ENCODE measurements around the gene LAMC3.

Gene LAMC3

DNA sequence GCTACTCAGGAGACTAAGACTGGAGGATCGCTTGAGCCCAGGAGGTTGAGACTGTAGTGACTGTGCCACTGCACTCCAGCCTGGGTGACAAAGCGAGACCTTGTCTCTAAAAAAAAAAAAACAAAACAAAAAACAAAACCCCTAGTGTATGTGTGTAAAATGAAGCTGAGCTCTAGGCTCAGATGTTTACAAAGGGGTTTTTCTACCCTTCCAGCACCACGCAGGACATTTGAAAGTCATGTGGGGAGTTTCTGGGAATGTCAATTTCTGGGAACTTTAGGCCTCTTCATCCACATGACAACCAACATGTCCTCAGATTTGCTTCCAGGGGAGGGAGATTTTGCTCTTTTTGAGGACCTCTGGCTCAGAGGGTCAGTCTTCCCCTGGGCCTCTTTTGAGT, 44.9 kb downstream of the LAMC3 start:
- TF ChIP-seq GATA1 (IDR thresholded peaks at IDR 0.05; ENCODE audit: low read depth, low read length), result no peak
- TF ChIP-seq POLR2A (IDR thresholded peaks at IDR 0.05; ENCODE audit: low read length), result no peak
- no peak for DNase-seq

DNA sequence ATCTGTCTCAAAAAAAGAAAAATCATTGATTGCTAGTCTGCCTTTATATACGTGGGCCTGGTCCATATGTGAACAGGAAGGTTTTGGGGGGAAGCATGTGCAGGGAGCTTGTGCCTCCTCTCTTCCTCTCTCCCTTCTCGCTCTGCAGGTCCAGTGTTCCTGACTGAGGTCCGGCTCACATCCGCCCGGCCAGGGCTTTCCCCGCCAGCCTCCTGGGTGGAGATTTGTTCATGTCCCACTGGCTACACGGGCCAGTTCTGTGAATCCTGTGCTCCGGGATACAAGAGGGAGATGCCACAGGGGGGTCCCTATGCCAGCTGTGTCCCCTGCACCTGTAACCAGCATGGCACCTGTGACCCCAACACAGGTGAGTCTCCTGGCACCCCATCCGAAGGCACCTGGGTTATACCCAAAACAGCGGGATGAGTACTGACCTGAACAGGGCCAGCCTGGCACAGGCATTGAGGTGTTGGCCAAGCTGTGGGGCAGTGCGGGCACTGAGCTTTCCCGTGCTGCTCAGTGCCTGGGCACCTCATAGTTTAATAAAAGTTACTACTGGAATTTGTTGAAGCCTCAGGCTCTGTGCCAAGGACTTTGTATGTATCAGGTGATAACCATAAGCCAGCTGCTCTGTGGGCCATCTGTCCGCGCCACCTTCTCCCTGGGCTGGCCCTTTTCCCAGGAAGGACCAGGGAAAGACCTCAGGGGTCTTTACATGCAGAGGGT, 48.0 kb downstream of the LAMC3 start:
- TF ChIP-seq GATA1 (IDR thresholded peaks at IDR 0.05; ENCODE audit: low read depth, low read length) (no peak), POLR2A (IDR thresholded peaks at IDR 0.05; ENCODE audit: low read length) (no peak)
- no peak for DNase-seq

DNA sequence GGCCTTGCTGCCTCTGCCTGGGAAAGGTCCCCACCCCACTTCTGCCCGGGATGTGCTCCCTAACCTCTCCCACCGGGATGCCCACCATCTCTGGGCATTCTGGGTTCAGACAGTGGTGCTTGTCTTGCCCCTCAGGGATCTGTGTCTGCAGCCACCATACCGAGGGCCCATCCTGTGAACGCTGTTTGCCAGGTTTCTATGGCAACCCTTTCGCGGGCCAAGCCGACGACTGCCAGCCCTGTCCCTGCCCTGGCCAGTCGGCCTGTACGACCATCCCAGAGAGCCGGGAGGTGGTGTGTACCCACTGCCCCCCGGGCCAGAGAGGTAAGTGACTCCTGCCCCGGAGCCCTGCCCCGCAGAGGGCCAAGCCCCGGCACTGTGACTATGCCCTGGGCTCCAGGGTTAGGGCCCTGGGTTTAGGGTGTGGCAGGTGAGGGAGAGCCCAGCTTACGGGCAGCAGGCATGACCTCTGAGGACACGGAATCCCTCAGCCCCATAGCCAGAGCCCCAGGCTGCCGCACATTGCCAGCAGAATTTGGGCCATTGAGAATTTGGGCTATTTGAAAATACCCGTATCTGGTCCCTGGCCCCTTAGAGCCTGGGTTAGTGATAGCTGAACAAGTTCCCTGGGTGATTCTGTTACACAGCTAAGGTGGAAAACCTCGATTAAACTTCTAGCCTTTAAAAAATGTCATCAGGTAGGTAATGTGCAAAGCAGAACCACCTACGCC, 52.1 kb downstream of the LAMC3 start:
- TF ChIP-seq POLR2A (IDR thresholded peaks at IDR 0.05; ENCODE audit: low read length) (no peak), GATA1 (IDR thresholded peaks at IDR 0.05; ENCODE audit: low read depth, low read length) (no peak)
- no peak for DNase-seq

DNA sequence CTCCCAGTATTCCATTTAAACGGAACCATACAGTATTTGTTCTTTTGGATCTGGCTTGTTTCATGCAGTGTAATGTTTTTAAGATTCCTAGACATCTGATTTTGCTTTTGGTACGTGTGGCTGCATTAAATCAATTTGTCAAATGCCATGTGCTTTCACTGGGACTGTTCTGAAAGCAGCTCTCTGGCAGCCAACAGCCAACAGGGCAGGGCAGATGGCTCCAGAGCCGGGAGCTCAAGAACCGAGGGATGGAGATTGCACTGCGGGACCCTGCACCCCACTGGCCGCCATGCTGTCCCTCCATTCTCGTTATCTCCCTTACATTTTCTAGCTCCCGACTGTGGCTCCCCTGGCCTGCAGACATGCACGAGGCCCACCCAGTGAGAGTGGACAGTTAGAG, 54.0 kb downstream of the LAMC3 start:
- TF ChIP-seq POLR2A (IDR thresholded peaks at IDR 0.05; ENCODE audit: low read length), result no peak
- no peak for TF ChIP-seq GATA1 (IDR thresholded peaks at IDR 0.05; ENCODE audit: low read depth, low read length)
- no peak for DNase-seq

DNA sequence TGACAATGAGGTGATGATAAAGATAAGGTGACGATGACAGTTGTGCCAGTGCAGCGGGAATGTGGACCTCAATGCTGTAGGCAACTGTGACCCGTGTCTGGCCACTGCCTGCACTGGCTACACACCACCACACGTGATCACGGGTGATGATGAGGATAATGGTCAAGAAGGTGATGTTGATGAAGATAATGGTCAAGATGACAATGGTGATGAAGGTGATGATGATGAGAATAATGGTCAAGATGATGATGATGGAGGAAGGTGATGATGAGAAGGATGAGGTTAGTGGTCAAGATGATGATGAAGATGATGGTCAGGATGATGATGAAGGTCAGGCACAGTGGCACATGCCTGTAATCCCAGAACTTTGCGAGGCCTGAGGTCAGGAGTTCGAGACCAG, 56.6 kb downstream of the LAMC3 start:
- TF ChIP-seq GATA1 (IDR thresholded peaks at IDR 0.05; ENCODE audit: low read depth, low read length), result no peak
- no peak for TF ChIP-seq POLR2A (IDR thresholded peaks at IDR 0.05; ENCODE audit: low read length)
- DNase-seq, result no peak

DNA sequence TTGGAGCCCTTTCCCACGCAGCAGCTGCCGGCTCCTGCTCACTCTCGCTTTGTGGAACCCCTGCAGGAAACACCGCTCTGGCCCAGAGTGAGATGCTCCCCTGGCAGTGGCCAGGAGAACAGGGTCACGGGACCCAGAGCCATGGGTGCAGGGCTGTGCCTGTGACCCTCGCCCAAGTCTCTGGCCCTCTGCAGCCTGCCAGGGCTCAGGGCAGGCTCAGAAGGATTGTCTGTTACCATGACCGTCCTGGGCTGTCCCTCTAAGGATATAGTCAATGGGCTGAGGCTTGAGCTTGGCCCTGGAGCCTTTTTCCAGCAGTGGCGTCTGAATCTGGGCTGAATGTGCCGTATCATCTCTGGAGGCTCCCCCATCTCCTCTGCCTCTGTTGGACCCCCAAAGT, 58.7 kb downstream of the LAMC3 start:
- no peak for TF ChIP-seq POLR2A (IDR thresholded peaks at IDR 0.05; ENCODE audit: low read length)
- no peak for TF ChIP-seq GATA1 (IDR thresholded peaks at IDR 0.05; ENCODE audit: low read depth, low read length)
- no peak for DNase-seq

DNA sequence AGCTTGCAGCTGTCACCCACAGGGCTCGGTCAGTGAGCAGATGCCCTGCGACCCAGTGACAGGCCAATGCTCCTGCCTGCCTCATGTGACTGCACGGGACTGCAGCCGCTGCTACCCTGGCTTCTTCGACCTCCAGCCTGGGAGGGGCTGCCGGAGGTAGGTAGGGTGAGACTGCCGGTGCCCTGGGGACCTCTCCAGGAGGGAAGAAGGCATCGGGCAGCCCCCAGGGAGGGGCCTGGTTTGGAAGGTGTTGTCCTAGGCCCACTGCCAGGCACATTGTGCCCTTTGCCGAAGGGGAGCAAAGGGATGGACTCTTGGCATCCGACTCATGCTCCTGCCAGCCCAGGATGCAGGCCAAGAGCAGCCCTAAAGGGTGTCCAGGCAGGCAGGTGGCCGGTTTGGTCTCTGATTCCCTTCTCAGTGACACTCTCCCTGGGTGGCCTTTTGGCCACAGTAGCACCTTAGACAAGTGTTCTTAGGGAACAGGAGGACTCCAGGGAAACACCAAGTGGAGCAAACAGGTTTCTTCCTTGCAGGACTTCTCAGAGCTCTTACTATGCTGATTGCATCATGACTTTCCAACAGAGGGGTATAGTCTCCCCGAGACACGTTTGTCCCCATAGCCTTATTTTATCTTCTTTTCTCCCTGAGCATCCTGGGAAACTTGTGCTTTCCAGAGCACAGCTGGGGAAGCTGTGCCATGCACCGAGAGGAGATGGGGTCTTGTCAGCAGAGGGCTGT, 59.3 kb downstream of the LAMC3 start:
- TF ChIP-seq POLR2A (IDR thresholded peaks at IDR 0.05; ENCODE audit: low read length), result no peak
- no peak for TF ChIP-seq GATA1 (IDR thresholded peaks at IDR 0.05; ENCODE audit: low read depth, low read length)
- no peak for DNase-seq

DNA sequence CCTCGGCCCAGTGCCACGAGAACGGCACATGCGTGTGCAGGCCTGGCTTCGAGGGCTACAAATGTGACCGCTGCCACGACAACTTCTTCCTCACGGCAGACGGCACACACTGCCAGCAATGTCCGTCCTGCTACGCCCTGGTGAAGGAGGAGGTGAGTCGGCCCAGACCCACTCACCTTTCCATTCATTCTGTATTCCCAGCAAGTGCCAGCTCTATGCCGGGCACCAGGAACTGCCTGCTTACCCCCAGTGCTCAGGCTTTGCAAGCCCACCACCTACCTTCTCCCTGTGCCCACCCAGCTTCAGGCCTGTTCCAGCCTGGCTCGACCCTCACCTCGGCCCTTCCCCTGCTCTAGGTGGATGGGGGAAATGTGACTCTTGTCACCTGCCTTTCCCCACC, 60.7 kb downstream of the LAMC3 start:
- TF ChIP-seq GATA1 (IDR thresholded peaks at IDR 0.05; ENCODE audit: low read depth, low read length) (no peak), POLR2A (IDR thresholded peaks at IDR 0.05; ENCODE audit: low read length) (no peak)

DNA sequence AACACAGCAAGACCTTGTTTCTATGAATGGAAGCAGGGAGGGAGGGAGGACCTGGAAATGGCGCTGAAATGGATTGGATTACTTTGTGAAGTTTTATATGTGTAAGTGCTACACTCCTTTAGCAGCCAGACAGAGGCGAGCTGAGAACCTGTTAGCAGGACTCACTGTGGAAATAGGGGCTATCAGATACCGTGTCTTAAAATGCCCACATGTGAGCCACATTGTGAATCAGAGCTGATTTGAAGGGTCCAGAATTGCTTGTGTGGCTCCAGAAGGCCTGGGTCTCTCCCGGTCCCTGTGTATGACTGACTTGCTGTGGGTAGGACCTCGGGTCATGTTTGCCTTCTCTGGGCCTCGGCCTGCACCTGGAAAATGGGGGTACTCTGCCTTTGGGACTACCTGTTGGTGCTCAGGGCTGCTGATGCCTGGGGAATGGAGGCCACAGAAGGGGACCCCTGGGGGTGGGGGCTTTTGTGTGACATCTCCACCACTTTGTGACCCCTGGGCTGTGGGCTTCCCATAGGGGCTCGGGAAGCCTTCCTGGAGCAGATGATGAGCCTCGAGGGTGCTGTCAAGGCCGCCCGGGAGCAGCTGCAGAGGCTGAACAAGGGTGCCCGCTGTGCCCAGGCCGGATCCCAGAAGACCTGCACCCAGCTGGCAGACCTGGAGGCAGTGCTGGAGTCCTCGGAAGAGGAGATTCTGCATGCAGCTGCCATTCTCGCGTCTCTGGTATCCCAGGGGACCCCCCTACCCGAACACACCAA, 63.3 kb downstream of the LAMC3 start:
- TF ChIP-seq POLR2A (IDR thresholded peaks at IDR 0.05; ENCODE audit: low read length) (no peak), GATA1 (IDR thresholded peaks at IDR 0.05; ENCODE audit: low read depth, low read length) (no peak)
- DNase-seq, result no peak

More for the DNA sequence above, 60.7 kb downstream of the LAMC3 start:
- DNase-seq, result no peak

DNA sequence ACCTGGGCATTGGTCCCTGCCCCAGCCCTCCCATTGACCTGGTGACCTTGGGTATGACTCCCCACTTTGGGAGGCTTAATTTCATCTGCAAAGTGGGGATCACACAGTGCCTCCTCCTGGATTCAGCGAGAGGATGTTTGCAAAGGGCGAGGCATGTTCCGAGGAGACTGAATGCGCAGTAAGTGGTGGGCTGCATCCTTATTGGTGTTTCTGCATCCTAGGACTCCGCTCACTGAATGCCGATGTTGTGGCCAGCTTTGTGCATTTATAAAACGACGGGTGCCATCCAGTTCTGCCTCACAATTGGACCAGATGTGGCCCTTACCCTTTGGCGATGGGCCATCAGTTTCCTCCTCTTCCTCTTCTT, 63.9 kb downstream of the LAMC3 start:
- no peak for DNase-seq
- TF ChIP-seq GATA1 (IDR thresholded peaks at IDR 0.05; ENCODE audit: low read depth, low read length) (no peak), POLR2A (IDR thresholded peaks at IDR 0.05; ENCODE audit: low read length) (no peak)

DNA sequence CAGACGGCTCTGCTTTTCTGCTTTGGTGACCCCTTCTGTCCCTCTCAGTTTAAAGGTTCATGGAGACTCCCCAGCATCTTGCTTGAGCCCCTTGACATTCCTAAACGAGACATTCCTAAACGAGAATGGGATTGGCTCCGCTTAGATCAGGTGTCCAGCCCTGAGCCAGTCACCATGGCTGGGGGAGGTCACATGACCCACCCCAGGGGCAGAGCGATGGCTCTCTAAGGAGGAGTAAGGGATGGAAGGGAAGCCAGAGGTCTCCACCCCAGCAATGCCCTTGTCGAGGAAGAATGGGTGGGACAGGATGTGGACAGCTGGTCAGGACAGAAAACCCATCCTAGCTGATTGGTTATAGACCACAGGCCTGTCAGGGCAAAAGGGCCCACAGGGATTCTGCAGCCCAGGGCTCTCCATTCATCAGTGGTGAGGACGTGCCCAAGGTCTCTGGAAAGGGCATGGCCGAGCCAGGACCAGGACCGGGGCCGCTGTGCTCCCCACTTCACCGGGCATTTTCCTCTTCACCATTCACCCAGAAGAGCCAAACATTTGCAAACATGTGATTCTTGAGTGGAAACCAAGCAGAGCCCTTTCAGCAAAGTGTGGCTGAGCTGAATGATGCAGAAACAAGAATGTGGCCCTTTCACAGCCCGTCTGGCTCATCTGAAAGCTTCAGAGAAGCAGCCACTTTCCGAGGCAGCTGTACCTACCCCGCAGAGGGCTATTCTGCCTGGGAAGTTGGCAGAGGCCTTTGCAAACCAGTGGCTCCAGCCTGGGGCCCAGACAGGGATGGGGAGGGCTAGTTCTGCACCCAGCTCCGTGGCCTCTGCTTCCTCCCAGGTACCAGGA, 67.6 kb downstream of the LAMC3 start:
- DNase-seq, result no peak
- no peak for TF ChIP-seq GATA1 (IDR thresholded peaks at IDR 0.05; ENCODE audit: low read depth, low read length)
- no peak for TF ChIP-seq POLR2A (IDR thresholded peaks at IDR 0.05; ENCODE audit: low read length)

DNA sequence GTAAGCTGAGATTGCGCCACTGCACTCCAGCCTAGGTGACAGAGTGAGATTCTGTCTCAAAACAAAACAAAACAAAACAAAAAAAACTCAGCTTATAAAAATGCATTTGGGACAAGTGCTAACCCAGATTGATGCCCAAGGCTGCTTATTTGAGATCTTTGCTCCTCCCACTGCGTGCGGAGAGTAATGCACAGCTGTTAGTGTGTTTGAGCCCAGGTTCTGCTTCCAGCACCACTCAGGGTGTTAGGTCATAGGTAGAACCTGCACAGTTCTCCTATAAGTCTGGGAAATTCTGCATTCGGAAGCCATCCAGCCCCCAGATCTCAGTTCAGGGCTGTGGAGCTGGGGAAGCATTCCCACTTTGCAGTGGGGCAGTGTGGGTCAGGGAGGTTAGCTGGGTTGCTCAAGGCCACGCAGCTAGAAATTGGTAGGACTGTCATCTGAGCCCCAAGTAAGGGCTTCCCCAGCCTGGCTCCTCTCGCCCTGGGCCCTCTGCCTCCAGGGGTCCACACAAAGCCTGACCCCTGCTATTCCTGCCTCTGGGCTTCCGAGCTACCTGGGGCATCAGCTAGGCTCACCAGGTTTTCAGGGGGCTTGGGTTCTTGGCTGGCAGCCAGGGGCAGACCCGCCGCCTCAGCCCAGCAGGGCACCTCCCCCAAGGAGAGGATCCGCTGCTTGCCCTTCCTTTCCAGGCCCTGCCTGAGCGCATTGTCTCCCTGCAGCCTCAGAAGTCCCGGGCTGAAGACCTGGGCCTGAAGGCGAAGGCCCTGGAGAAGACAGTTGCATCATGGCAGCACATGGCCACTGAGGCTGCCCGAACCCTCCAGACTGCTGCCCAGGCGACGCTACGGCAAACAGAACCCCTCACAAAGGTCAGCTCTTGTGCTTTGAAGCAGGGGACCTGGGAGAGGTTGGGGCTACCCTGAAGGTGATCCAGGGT, 69.7 kb downstream of the LAMC3 start:
- no peak for DNase-seq

More for the DNA sequence above, 69.7 kb downstream of the LAMC3 start:
- TF ChIP-seq GATA1 (IDR thresholded peaks at IDR 0.05; ENCODE audit: low read depth, low read length), result no peak
- TF ChIP-seq POLR2A (IDR thresholded peaks at IDR 0.05; ENCODE audit: low read length), result no peak

All from erythroblast (primary cell).